Lung (tissue), 12 donors: ENCODE results near the gene MREG. TPM values are rescaled to one million over a fixed set of nuclear protein-coding genes. Genes with fewer than 3 reads are reported as not detected.

ENCODE experiments used
- ATAC-seq: fragments of 200-7000 bp; cut with Tn5 transposase; one replicate; pipeline ENCODE4 v1.9.1; 2020; ENCODE audit warnings: moderate number of reproducible peaks; ENCODE audit not compliant: insufficient read depth, low FRiP score
- DNase-seq, 3 donors: peaks; one replicate each; pipeline ENCODE4 v3.0.0-alpha.2; 2013 to 2017
- H3K27ac ChIP-seq, 2 donors: one replicate each; pipeline ENCODE4 v1.5.1; 2013; ENCODE audit warnings: mild to moderate bottlenecking in 2 of 2, moderate library complexity in 2 of 2, control low read depth in 1 of 2, inconsistent platforms in 1 of 2, low read depth in 1 of 2, low read length in 1 of 2
- H3K27me3 ChIP-seq, 3 donors: one replicate each; pipeline ENCODE4 v1.5.1; 2013; ENCODE audit warnings: low read length in 2 of 3; ENCODE audit not compliant: control insufficient read depth in 3 of 3, insufficient read depth in 3 of 3
- H3K36me3 ChIP-seq, 4 donors: one replicate each; pipeline ENCODE4 v1.5.1; 2013; ENCODE audit warnings: low read length in 4 of 4, mild to moderate bottlenecking in 1 of 4, moderate library complexity in 1 of 4; ENCODE audit not compliant: control insufficient read depth in 4 of 4, insufficient read depth in 4 of 4
- H3K4me1 ChIP-seq, 5 donors: one replicate each; pipeline ENCODE4 v1.5.1; 2013; ENCODE audit warnings: low read length in 5 of 5, mild to moderate bottlenecking in 2 of 5, moderate library complexity in 1 of 5; ENCODE audit not compliant: control insufficient read depth in 5 of 5, insufficient read depth in 5 of 5
- H3K4me3 ChIP-seq: one replicate; pipeline ENCODE4 v1.5.1; 2013; ENCODE audit warnings: mild to moderate bottlenecking, control low read depth, moderate library complexity
- H3K9ac ChIP-seq, 2 donors: one replicate each; pipeline ENCODE4 v1.5.1; 2013; ENCODE audit warnings: low read length in 2 of 2, control low read depth in 1 of 2; ENCODE audit not compliant: insufficient read depth in 1 of 2
- H3K9me3 ChIP-seq, 4 donors: one replicate each; pipeline ENCODE4 v1.5.1; 2013; ENCODE audit warnings: low read length in 3 of 4, mild to moderate bottlenecking in 1 of 4, moderate library complexity in 1 of 4; ENCODE audit not compliant: control insufficient read depth in 4 of 4, insufficient read depth in 3 of 4
- CTCF ChIP-seq: IDR thresholded peaks from 2 replicates; pipeline ENCODE4 v1.5.1; 2012; ENCODE audit warnings: mild to moderate bottlenecking; ENCODE audit errors: control extremely low read depth, extremely low read depth
- WGBS, 2 donors: extraction: QIAGEN DNeasy Blood & Tissue Kit; methylation state at CpG; one replicate each; pipeline ENCODE4 v1.1.7; 2013; 5-methylcytosine and 5-hydroxymethylcytosine counted together
- polyA plus RNA-seq, 2 donors: library from polyadenylated mRNA; stranded (reverse); fragments of 200-250 nt; gene quantifications; one replicate each; pipeline ENCODE4 v1.2.1, GENCODE V29; 2013
- total RNA-seq, 2 donors: library from RNA; depleted of rRNA in 1 of 2; stranded (reverse); fragments of >200 nt in 1 of 2; gene quantifications; one replicate each; pipeline ENCODE4 v1.2.1, GENCODE V29; 2014 to 2021
- donor health status: control.
- donor health status: control.
- donor health status: Bipolar disorder and iron deficiency.
- donor health status: healthy.
- donor health status: DM: yes; HTN: yes; CAD: no.

The MREG gene
- total and polyA plus RNA-seq, 4 donors: 6.9 to 30.2 (median 12.0) TPM

GRCh38 chr2:215899141-215900074, 113.9 kb downstream of the MREG start:
- Histone ChIP-seq H3K9me3 (no peaks in the 10 kb centered on the region), H3K4me1 (peaks cover 0 to 21% (median 2%) of the 10 kb centered on the region in 5 donors), H3K4me3 (no peak overlapping the region), H3K9ac (no peak overlapping the region), H3K27ac (peak overlapping the region in 1 of 2 donors; percentile 26), H3K27me3 (no peaks in the 10 kb centered on the region), H3K36me3 (no peaks in the 10 kb centered on the region)
- no peak for TF ChIP-seq CTCF
- DNase-seq (peak; percentile 42 to 76 (median 71)), ATAC-seq (no peak)
- WGBS, 2 donors: 77 to 86% methylated on average over 14 of the region's 14 CpGs

DNA sequence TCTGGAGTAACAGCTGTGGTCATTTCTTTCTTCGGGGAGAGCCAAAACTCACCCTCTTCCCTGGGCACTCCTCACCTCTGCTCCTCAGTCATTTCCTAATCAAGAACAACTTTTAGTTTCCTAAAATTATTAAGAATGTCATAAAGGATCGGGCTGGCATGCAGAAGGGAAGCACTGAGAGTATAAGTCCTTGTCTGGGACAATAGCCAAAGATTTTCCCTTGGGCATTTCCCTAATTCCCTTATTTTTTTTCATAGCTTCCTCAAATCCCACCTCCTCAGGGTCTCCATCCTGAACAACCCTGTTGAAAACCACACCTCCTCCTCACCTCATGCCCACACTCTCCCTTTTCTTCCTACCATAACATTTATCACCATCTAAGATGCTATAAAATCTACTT, 115.0 kb downstream of the MREG start:
- 80 to 85% methylated on average over 2 of the region's 2 CpGs for WGBS, 2 donors
- DNase-seq (no peak), ATAC-seq (no peak)
- H3K9ac ChIP-seq: no peak overlapping the region
- no peaks in the 10 kb centered on the region for H3K27me3 ChIP-seq
- TF ChIP-seq CTCF: no peak
- no peak overlapping the region for H3K4me3 ChIP-seq
- H3K4me1 ChIP-seq: peaks cover 0 to 21% (median 2%) of the 10 kb centered on the region in 5 donors
- no peaks in the 10 kb centered on the region for H3K36me3 ChIP-seq
- H3K9me3 ChIP-seq: no peaks in the 10 kb centered on the region
- no peak overlapping the region for H3K27ac ChIP-seq

GRCh38 chr2:215896921-215897320, 116.4 kb downstream of the MREG start:
- Histone ChIP-seq H3K27ac (no peak overlapping the region), H3K9ac (no peak overlapping the region), H3K36me3 (no peaks in the 10 kb centered on the region), H3K4me1 (peaks cover 0 to 21% (median 2%) of the 10 kb centered on the region in 5 donors), H3K4me3 (no peak overlapping the region), H3K27me3 (no peaks in the 10 kb centered on the region), H3K9me3 (no peaks in the 10 kb centered on the region)
- WGBS, 2 donors: 70 to 71% methylated on average over 4 of the region's 4 CpGs
- ATAC-seq: no peak
- no peak for TF ChIP-seq CTCF
- DNase-seq: no peak
